A673 (cell line): ENCODE data around the gene DDX42.

Source experiments
- EZH2 ChIP-seq: fragments of 200-600 bp; sonication (generic); IDR thresholded peaks from 2 replicates; pipeline ENCODE4 v1.6.1; 2017; ENCODE audit warnings: borderline replicate concordance, low read depth, mild to moderate bottlenecking, mixed read lengths, antibody characterized with exemption, low read length; ENCODE audit not compliant: poor library complexity, severe bottlenecking
- TF ChIP-seq, protein P1 (sequence below): fragments of 300-800, 200-600 bp; sonication (generic); conservative IDR thresholded peaks from 2 replicates; pipeline ENCODE4 v1.5.1; 2017; ENCODE audit warnings: low read depth, mild to moderate bottlenecking, antibody characterized with exemption, low read length, moderate library complexity, mixed read lengths

DNA sequence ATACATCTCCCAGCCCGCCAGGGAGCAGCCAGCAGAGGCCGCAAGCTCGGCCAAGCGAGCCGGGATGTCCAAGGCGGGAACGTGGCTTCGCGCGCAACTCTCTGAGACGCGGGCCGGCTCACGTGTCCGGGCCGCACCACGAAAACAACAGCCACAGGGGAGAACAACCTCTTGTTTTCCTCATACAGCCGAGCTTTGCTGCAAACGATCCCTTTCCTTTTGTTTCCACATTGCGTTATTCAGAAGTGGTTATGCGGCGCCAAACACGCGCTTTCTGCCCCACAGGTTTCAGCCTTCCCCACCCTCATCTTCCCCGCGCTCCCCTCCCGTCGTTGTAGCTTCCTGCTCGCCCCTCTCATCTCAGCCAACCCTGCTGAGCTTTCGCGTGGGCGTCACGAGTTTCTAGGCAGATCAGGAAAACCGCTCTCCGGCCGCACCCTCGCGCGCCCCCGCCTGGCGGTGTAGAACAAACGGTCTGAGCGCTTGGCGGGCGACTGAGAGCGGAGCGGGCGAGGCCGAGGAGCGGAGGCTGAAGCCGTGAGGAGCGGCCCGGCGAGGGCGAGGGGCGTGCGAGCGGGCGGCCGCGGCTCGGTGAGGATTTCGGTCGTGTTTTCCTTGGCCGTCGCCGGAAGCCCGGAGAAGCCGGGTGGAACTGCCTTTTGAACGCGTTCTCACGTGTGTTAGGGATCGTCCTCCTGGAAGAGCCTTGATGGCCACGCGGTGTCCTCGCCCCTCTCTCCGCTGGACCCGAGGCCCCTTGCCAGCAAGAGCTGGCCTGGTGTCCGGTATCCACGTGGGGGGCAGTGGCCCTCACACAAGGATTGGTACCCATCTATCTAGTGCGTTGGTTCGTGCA, 75.1 kb downstream of the DDX42 start:
- TF ChIP-seq, protein P1, sequence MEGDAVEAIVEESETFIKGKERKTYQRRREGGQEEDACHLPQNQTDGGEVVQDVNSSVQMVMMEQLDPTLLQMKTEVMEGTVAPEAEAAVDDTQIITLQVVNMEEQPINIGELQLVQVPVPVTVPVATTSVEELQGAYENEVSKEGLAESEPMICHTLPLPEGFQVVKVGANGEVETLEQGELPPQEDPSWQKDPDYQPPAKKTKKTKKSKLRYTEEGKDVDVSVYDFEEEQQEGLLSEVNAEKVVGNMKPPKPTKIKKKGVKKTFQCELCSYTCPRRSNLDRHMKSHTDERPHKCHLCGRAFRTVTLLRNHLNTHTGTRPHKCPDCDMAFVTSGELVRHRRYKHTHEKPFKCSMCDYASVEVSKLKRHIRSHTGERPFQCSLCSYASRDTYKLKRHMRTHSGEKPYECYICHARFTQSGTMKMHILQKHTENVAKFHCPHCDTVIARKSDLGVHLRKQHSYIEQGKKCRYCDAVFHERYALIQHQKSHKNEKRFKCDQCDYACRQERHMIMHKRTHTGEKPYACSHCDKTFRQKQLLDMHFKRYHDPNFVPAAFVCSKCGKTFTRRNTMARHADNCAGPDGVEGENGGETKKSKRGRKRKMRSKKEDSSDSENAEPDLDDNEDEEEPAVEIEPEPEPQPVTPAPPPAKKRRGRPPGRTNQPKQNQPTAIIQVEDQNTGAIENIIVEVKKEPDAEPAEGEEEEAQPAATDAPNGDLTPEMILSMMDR = 0 out of 2 replicates have a peak, but pooled peaks have one; percentile 29
- no peak for TF ChIP-seq EZH2
